Adrenal gland (tissue), 5 donors: ENCODE measurements around the gene RANBP9.

Experiments used
- CTCF ChIP-seq, 6 experiments: fragments of 450-650 bp in 4 of 6; fragments of 200-600 bp in 2 of 6; sonication (generic) in 1 of 6; IDR thresholded peaks; 1 replicate in 5 of 6; 2 replicates in 1 of 6; pipeline versions ENCODE4 v1.5.1 to v1.8.0; 2016 to 2021; ENCODE audit warnings: antibody characterized with exemption in 6 of 6, mild to moderate bottlenecking in 2 of 6, moderate library complexity in 1 of 6
- POLR2A ChIP-seq, 2 donors: fragments of 450-650 bp; IDR thresholded peaks; one replicate each; pipeline ENCODE4 v1.6.1; 2017; ENCODE audit warnings: antibody characterized with exemption in 2 of 2, mild to moderate bottlenecking in 2 of 2, moderate library complexity in 1 of 2
- donor health status: DM: no; HTN: no; CAD: no.

DNA sequence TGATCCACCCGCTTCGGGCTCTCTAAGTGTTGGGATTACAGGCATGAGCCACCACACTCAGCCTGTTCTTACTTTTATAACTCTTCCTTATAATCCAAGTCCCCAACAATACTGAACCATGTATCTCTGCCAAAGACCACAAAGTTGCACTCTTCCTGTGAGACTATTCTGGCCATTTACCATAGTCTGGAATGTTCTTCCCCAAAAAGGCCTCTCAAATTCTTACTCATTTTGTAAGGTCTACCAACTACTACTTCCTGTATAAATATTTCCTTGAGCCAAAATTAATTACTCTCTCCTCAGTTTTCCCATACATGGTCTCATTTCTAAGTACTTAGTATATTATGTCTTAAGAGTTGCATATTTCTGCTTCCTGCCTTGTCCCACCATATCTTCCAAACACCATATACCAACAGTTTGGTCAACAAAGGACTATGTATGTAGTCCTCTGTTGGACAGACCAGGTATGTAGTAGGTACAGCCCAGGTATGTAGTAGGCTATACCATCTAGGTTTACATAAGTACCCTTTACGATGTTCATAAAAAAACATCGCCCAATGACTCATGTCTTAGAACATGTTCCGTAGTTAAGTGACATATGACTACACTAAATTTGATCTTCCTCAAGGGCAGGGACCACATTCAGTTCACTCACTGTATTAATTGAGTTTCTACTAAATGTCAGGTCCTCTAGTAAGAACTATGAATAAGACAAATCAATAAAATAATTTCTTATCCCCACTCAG lies 22.0 kb downstream of the RANBP9 start:
- TF ChIP-seq CTCF (IDR thresholded peaks at IDR 0.05) = no peak
- TF ChIP-seq POLR2A (IDR thresholded peaks at IDR 0.05) = no peak
